CD1c-positive myeloid dendritic cell (primary cell): ENCODE results near the gene ALLC.
"Not testable (repeated sequence)": the region's sequence is repeated elsewhere in the genome, so short reads cannot be mapped to it uniquely, and the experiment has no call there.

ENCODE experiments used
- DNase-seq: peaks from one replicate; pipeline ENCODE4 v3.0.0-alpha.2; 2016; ENCODE audit errors: extremely low spot score

The ALLC gene

DNA sequence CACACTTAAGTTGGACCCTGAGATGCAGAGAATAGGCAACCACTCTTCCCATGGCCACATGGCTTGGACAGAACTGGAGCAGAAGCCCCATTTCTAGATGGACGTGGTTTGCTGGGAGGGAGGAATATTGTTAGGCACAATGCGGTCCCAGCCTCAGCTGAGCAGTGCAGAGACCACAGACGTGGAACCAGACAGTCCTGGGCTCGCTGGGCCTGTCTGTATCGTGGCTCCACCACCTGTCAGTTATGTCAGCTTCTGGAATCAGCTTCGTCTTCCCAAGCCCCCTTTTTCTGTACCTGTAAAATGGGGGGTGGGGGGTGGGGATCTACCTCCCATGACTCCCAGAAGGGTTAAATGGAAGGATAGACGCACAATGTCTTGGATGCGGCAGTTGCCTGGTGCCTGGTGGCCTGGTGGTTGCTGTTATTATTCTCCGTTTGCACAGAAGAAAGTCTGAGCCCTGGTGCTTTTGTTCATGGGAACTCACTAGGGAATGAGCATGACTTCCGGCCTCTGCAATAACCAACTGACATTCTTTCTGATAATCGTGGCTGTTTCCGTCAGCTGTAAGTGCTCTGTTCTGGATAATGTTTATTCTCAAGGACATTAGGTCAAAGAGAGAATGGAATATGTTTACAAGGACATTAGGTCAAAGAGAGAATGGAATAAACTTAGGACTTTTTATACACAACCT is 31.7 kb upstream of the ALLC start:
- DNase-seq = no peak

DNA sequence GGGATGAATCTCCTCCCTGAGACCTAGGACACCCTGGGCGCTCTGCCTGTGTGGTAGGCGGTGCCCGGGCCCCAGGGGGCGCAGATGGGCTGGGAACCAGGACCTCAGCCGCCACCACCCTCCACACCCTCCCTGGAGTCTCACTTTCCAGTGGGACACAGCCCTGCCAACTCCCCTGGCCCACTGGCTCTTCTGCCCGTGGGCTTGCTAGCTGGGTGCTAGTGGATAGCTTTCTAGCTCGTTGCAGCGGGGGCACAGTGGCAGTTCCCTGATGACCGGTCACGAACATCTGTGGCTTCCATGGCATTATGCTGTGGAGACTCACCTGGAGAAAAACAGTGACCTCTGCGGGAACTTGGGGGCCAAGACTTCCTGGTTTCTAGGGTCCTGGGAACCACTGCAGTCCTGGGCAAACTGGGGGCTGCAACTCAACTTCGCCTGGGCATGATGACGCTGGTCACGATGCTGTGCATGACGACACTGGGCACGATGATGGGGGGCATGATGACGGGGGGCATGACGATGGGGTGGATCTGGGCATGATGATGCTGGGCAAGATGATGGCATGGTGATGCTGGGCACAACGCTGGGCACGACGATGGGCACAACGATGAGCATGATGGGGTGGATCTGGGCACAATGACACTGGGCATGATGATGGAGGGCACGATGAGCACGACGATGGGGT is 31.0 kb upstream of the ALLC start:
- no peak for DNase-seq

DNA sequence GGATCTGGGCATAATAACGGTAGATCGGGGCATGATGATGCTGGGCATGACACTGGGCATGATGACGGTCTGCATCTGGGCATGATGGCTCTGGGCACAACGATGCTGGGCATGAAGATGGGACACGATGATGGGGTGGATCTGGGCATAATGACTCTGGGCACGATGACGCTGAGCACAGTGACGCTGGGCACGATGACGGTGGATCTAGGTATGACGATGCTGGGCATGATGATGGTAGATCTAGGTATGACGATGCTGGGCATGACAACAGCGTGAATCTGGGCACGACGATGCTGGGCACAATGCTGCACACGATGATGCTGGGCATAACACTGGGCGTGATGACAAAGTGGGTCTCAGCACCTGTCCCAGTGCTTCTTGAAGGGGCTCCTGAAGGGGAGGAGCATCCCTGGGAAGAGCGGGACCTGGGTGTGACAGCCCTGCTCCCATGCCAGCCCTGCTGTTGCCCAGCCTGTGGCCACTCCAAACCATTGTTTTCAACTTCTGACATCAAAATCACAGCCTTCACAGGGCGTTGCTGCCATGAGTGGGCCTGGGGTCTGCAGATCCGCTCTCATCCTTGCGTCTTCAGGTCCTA is 30.4 kb upstream of the ALLC start:
- no peak for DNase-seq

GRCh38 chr2:3628241-3628679 is 29.7 kb upstream of the ALLC start:
- no peak for DNase-seq

DNA sequence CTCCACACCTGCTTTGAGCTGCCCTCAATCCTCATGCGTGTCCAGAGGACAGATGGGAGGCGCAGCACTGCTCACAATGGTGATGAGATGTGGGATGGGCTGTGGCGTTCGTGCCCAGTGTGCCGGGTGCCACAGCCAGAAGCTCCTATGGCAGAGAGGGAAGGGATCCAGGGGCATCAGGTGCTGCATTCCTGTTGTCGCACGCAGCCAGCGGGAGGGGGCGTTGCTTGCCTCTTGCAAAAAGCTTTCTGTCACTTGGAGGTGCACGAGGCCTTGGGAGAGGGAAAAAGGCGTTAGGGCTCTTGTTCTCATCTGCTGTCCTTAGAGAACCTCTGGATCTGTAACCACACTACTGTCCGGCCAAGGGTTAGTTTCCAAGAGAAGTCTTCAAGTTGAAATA is 29.2 kb upstream of the ALLC start:
- no peak for DNase-seq

- DNase-seq = no peak
These were observed 27.4 kb upstream of the ALLC start for GRCh38 chr2:3630631-3631030.

GRCh38 chr2:3631161-3631850 is 26.7 kb upstream of the ALLC start:
- no peak for DNase-seq

- no peak for DNase-seq
These were observed 25.9 kb upstream of the ALLC start for GRCh38 chr2:3631851-3632659.

DNA sequence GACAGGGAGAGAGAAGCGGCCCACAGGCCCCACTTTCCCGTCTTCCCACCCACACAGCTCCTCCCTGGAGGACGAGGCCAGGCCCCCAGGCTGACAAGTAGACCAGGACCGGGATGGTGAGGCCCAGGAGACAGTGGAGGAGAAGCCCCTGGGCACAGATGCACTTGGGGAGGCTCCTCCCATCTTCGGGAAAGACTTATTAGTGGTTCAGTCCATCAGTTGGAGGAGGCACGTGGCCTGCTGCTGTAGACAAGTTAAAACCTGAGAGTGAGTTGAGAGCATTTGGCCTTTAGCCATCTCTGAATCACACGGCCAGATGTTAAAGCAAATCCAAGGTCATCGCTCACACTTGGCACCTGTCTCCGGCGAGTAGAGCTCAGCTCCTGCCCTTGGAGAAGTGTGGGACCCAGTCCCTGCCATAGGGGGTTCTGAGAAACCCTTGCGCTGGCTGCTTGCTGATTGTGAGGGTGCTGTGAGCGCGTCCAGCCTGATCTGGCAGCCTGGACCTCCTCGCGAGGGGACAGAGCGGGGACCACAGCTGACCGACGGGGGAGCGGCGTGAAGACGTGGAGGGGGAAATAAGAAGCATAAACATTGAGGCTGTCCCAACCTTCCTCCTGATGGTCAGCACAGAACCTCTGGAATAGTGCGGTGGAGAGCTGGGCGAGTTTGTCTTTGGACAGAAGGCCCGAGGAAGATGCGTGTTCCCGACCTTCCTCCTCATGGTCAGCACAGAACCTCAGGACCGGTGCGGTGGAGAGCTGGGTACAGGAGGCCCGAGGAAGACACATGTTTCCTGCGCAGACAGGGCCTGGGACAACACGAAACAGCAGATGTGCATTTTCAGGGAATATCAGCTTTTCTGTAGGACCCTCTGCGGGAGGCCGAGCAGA is 24.7 kb upstream of the ALLC start:
- no peak for DNase-seq

GRCh38 chr2:3633982-3634595 is 23.9 kb upstream of the ALLC start:
- no peak for DNase-seq

DNA sequence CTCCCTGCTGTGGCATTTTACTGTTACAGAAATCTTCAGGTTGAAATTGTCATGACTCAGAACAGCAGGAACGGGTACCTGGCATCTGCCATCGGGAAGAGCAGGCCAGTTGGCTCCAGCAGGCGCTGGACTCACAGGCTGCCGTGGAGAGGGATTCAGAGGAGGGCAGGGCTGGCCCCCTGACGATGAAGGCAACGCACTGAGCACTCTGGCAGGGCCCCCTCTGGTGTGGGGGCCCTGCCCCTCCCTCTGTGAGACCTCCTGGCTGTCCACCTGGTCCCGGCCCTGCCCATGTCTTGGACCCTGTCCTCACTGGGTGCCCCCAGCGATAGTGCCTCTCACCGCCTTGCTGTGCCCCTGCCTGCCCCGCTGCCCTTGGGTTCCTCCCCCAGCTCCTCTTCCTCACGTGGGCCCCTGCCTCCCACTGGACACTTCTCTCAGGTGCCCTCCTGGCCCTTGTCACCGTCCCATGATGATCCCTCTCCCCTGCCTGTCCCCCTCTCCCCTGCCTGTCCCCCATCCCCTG is 23.3 kb upstream of the ALLC start:
- no peak for DNase-seq

GRCh38 chr2:3635171-3635974 is 22.6 kb upstream of the ALLC start:
- no peak for DNase-seq

- DNase-seq = not testable (repeated sequence)
These were observed 22.0 kb upstream of the ALLC start for GRCh38 chr2:3635975-3636327.

DNA sequence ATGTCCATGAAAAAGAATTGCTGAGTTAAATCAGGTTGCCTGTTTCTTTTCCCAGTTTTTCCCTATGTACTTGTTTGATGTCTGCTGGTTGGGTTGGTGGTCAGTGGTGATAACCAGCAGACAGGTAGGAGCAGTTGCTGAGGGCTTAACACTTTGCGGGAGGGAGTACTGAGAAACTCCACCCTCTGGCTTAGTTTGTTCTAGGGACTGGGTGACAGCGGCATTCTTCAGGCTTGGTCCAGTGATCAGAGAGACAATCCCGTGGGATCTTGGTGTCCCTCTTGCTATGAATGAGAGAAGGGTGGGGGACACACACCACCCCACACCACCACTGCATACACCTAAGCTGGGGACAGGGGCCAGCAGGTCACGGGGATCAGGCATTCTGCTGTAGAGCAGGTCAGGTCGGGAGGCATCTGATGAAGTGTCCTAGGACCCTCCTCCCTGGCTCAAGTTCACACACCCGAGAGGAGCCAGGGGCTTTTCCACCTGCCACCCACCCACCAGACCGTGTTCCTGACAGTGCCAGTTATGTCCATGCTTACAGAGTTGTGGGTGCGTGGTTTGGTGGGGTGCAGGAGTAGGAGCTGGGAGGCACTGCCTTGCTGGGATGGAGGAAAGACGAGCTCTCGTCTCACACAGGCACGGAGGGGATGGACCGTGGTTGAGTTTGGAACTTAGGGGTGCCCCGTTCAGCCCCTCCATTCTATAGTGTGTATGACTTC is 21.3 kb upstream of the ALLC start:
- no peak for DNase-seq

DNA sequence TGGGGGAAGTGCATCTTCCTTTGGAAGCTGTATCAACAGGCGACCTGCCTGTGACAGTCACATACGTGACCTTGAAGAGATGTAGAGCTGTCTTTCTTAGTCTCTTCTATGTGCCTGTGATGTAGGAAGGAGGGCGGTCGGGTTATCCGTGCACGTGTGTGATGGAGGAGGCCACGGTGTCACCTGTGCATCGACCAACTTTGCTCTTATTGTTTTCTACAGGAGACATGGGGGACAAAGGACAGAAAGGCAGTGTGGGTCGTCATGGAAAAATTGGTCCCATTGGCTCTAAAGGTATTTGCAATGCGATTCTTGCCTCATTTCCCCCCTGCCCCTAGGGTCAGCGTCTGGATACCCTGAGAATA is 20.7 kb upstream of the ALLC start:
- no peak for DNase-seq

- no peak for DNase-seq
These were observed 20.1 kb upstream of the ALLC start for GRCh38 chr2:3637692-3638455.

GRCh38 chr2:3638456-3638810 is 19.6 kb upstream of the ALLC start:
- no peak for DNase-seq

DNA sequence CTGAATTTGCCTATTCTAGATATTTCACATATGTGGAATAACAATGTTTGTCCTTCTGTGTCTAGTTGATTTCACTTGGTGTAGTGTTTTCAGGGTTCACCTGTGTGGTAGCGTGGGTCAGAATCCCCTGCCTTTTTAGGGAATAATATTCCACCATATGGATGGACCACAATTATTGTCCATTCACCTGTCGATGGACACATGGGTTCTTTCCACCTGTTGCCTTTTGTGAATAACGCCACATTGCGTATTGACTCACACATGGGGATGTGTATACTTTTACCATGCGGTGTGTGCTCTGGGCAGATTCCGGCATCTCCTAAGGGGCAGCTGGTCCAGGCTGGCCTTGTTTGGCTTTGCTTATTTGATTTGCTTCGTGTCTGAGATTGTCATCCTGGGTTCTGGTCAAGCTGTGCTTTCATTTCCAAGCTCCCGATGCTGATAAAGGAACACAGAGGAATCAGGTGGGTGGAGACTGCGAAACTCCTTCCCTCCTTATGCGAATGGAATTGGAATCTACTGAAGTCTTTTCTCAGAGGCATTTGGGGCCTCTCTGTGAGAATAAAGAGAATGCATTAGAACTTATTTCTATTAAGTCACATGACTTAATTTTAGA is 18.9 kb upstream of the ALLC start:
- DNase-seq = no peak
